Activated B cell treated with CpG ODN at 0.5 μM for 24 hours (primary cell): ENCODE results near the gene HIVEP3. TPM values are rescaled to one million over a fixed set of nuclear protein-coding genes. Genes with fewer than 3 reads are reported as not detected.

ENCODE experiments used
- ATAC-seq: fragments of 200-7000 bp; cut with Tn5 transposase; one replicate; pipeline ENCODE4 v1.10.0; 2021; ENCODE audit warnings: low read depth, mild to moderate bottlenecking, moderate library complexity
- CTCF ChIA-PET: fragments of 350-600 bp; sonication (Branson Sonifier 250); formaldehyde crosslinking; loops from one replicate; lab custom pipeline; 2021; ENCODE audit warnings: antibody characterized with exemption; lab: Charles Lee
- POLR2A ChIA-PET: fragments of 350-600 bp; sonication (Branson Sonifier 250); formaldehyde crosslinking; loops from one replicate; lab custom pipeline; 2021; ENCODE audit warnings: antibody characterized with exemption; lab: Charles Lee
- DNase-seq: peaks from one replicate; pipeline ENCODE4 v3.0.0; 2022
- H3K27ac Mint-ChIP-seq: one replicate; pipeline ENCODE4 v1.8.0; 2020; ENCODE audit warnings: mixed read lengths
- H3K27me3 Mint-ChIP-seq: one replicate; pipeline ENCODE4 v1.8.0; 2021; ENCODE audit warnings: mixed read lengths
- H3K36me3 Mint-ChIP-seq: one replicate; pipeline ENCODE4 v1.8.0; 2021; ENCODE audit warnings: low read depth, mixed read lengths
- H3K4me1 Mint-ChIP-seq: one replicate; pipeline ENCODE4 v1.8.0; 2021; ENCODE audit warnings: mixed read lengths
- H3K4me3 Mint-ChIP-seq: one replicate; pipeline ENCODE4 v1.8.0; 2020; ENCODE audit warnings: mild to moderate bottlenecking, mixed read lengths
- H3K9me3 Mint-ChIP-seq: one replicate; pipeline ENCODE4 v1.8.0; 2020; ENCODE audit warnings: mixed read lengths
- CTCF ChIP-seq: fragments of 200-600 bp; IDR thresholded peaks from one replicate; pipeline ENCODE4 v1.8.0; 2022; ENCODE audit warnings: antibody characterized with exemption, mild to moderate bottlenecking
- intact Hi-C: fragments of 100-400 bp; cut with micrococcal nuclease; formaldehyde crosslinking; loops from one replicate; pipeline ENCODE4 v1.15.1; 2024
- total RNA-seq: library from RNA; stranded (reverse); gene quantifications from 2 replicates; pipeline ENCODE4 v1.2.3, GENCODE V29; 2022

Gene HIVEP3
- total RNA-seq, 1 donor from 2014 or later, result 14.4 TPM

GRCh38 chr1:41518471-41518870, 400.3 kb downstream of the HIVEP3 start:
- peak; percentile 32 for ATAC-seq

GRCh38 chr1:41517062-41517438, 401.7 kb downstream of the HIVEP3 start:
- intact Hi-C loops, result loop anchor here (5.0 kb wide), 2 partner anchors 295 to 375 kb away; no protein-coding TSS in a partner anchor
- H3K36me3 Mint-ChIP-seq, result peaks cover 11% of the 10 kb centered on the region
- CTCF ChIA-PET, result interaction anchor here (0.7 to 6.7 kb wide), 5 partner anchors 9 to 656 kb away, joined by 3 to 54 read pairs (median 5); no protein-coding TSS in a partner anchor
- peaks cover 38% of the 10 kb centered on the region for H3K4me1 Mint-ChIP-seq
- no peak for ATAC-seq
- DNase-seq, result no peak
- no peak overlapping the region for H3K27ac Mint-ChIP-seq
- no peaks in the 10 kb centered on the region for H3K9me3 Mint-ChIP-seq
- POLR2A ChIA-PET, result no interaction called here
- no peaks in the 10 kb centered on the region for H3K27me3 Mint-ChIP-seq
- H3K4me3 Mint-ChIP-seq, result peak overlapping the region; percentile 82
- no peak for TF ChIP-seq CTCF

More at GRCh38 chr1:41518471-41518870, 400.3 kb downstream of the HIVEP3 start:
- Mint-ChIP-seq H3K27ac (peak overlapping the region; percentile 31), H3K9me3 (no peaks in the 10 kb centered on the region), H3K27me3 (no peaks in the 10 kb centered on the region), H3K4me3 (no peak overlapping the region), H3K36me3 (peaks cover 14% of the 10 kb centered on the region), H3K4me1 (peaks cover 38% of the 10 kb centered on the region)
- POLR2A ChIA-PET, result interaction anchor here (0.6 to 0.9 kb wide), 4 partner anchors 16 to 881 kb away, joined by 3 to 6 read pairs (median 3); no protein-coding TSS in a partner anchor
- no peak for DNase-seq
- intact Hi-C loops, result loop anchor here (5.0 kb wide), 2 partner anchors 294 to 374 kb away; no protein-coding TSS in a partner anchor
- TF ChIP-seq CTCF, result no peak
- CTCF ChIA-PET, result interaction anchor here (6.7 kb wide), 1 partner anchor 655 kb away, joined by 54 read pairs; no protein-coding TSS in a partner anchor

GRCh38 chr1:41516168-41517061, 402.3 kb downstream of the HIVEP3 start:
- intact Hi-C loops, result loop anchor here (1.0 to 5.0 kb wide), 6 partner anchors 21 to 657 kb away; no protein-coding TSS in a partner anchor
- peak; percentile 87 for TF ChIP-seq CTCF
- peak; percentile 91 for ATAC-seq
- Mint-ChIP-seq H3K27ac (peak overlapping the region; percentile 4), H3K27me3 (no peaks in the 10 kb centered on the region), H3K4me1 (peaks cover 38% of the 10 kb centered on the region), H3K36me3 (peaks cover 15% of the 10 kb centered on the region), H3K9me3 (no peaks in the 10 kb centered on the region), H3K4me3 (peak overlapping the region; percentile 82)
- peak; percentile 74 for DNase-seq
- POLR2A ChIA-PET, result no interaction called here
- CTCF ChIA-PET, result interaction anchor here (0.5 to 6.7 kb wide), 15 partner anchors 8 to 972 kb away, joined by 3 to 54 read pairs (median 3); no protein-coding TSS in a partner anchor

- Mint-ChIP-seq H3K4me3 (no peak overlapping the region), H3K36me3 (peaks cover 20% of the 10 kb centered on the region), H3K27me3 (no peaks in the 10 kb centered on the region), H3K9me3 (no peaks in the 10 kb centered on the region), H3K27ac (no peak overlapping the region), H3K4me1 (peaks cover 38% of the 10 kb centered on the region)
- no peak for ATAC-seq
- no peak for TF ChIP-seq CTCF
- ChIA-PET CTCF (interaction anchor here (0.5 to 6.7 kb wide), 13 partner anchors 7 to 972 kb away, joined by 3 to 54 read pairs (median 4); no protein-coding TSS in a partner anchor), POLR2A (no interaction called here)
- intact Hi-C loops, result loop anchor here (1.0 to 5.0 kb wide), 6 partner anchors 22 to 658 kb away; no protein-coding TSS in a partner anchor
- DNase-seq, result no peak
Observed at GRCh38 chr1:41515778-41516167, 402.9 kb downstream of the HIVEP3 start.
